PC-3 (cell line): ENCODE data around the gene ZRANB3. TPM values are rescaled to one million over a fixed set of nuclear protein-coding genes. Genes with fewer than 3 reads are reported as not detected.
"Not testable (repeated sequence)": the region's sequence is repeated elsewhere in the genome, so short reads cannot be mapped to it uniquely, and the experiment has no call there.

Source experiments
- ATAC-seq: fragments of 200-7000 bp; cut with Tn5 transposase; 2 replicates; pipeline ENCODE4 v1.9.1; 2020; ENCODE audit warnings: mild to moderate bottlenecking, moderate library complexity
- BruUV-seq: library from RNA; stranded (reverse); fragments of 400-500 nt; replicated peaks from 2 replicates; lab custom pipeline; 2021; lab: Mats Ljungman, UMichigan
- CTCF ChIA-PET: fragments of 300-600 bp; sonication (Branson Sonifier 250); formaldehyde crosslinking; loops from one replicate; lab custom pipeline; 2022; ENCODE audit warnings: antibody characterized with exemption; lab: Charles Lee
- POLR2A ChIA-PET: fragments of 300-600 bp; sonication (Branson Sonifier 250); formaldehyde crosslinking; loops from one replicate; lab custom pipeline; 2022; ENCODE audit warnings: antibody characterized with exemption; ENCODE audit not compliant: unreplicated experiment; lab: Charles Lee
- DNase-seq: peaks from one replicate; pipeline ENCODE4 v3.0.0-alpha.2; 2015
- H2AFZ ChIP-seq: fragments of 300-600 bp; sonication (generic); 2 replicates; pipeline ENCODE4 v1.6.0; 2016; ENCODE audit warnings: antibody characterized with exemption, low read length
- H3F3A ChIP-seq: fragments of 300-600 bp; sonication (generic); one replicate; pipeline ENCODE4 v1.6.0; 2017; ENCODE audit warnings: antibody characterized with exemption, low read length, control low read depth, mild to moderate bottlenecking; ENCODE audit not compliant: unreplicated experiment
- H3K27ac ChIP-seq: fragments of 300-600 bp; sonication (generic); 2 replicates; pipeline ENCODE4 v1.5.1; 2016; ENCODE audit warnings: mild to moderate bottlenecking, low read length
- H3K27me3 ChIP-seq: fragments of 300-600 bp; sonication (generic); 2 replicates; pipeline ENCODE4 v1.6.1; 2016; ENCODE audit warnings: low read length, mixed read lengths
- H3K36me3 ChIP-seq: fragments of 300-600 bp; sonication (generic); 2 replicates; pipeline ENCODE4 v1.6.1; 2016; ENCODE audit warnings: low read depth, mixed run types, low read length, mixed read lengths
- H3K4me1 ChIP-seq: fragments of 300-600 bp; sonication (generic); 2 replicates; pipeline ENCODE4 v1.5.1; 2016; ENCODE audit warnings: low read length; ENCODE audit not compliant: insufficient read depth
- H3K4me2 ChIP-seq: fragments of 300-600 bp; sonication (generic); 2 replicates; pipeline ENCODE4 v1.6.0; 2016; ENCODE audit warnings: low read length
- H3K4me3 ChIP-seq: fragments of 300-600 bp; sonication (generic); 2 replicates; pipeline ENCODE4 v1.5.1; 2016; ENCODE audit warnings: mild to moderate bottlenecking, low read length, mixed read lengths
- H3K79me2 ChIP-seq: fragments of 300-600 bp; sonication (generic); 2 replicates; pipeline ENCODE4 v1.6.1; 2017; ENCODE audit warnings: low read length, mixed read lengths
- H3K9ac ChIP-seq: fragments of 300-600 bp; sonication (generic); 2 replicates; pipeline ENCODE4 v1.6.0; 2016; ENCODE audit warnings: mild to moderate bottlenecking, low read length
- H3K9me2 ChIP-seq: fragments of 300-600 bp; sonication (generic); replicated peaks from 2 replicates; pipeline ENCODE4 v1.6.1; 2016; ENCODE audit warnings: mixed run types, low read length, mixed read lengths
- H3K9me3 ChIP-seq: fragments of 300-600 bp; sonication (generic); 2 replicates; pipeline ENCODE4 v1.6.1; 2016; ENCODE audit warnings: low read length, mixed read lengths
- H4K20me1 ChIP-seq: fragments of 300-600 bp; sonication (generic); 2 replicates; pipeline ENCODE4 v1.6.1; 2016; ENCODE audit warnings: low read length, mixed read lengths
- CTCF ChIP-seq: fragments of 300-600 bp; sonication (generic); conservative IDR thresholded peaks from 2 replicates; pipeline ENCODE4 v1.5.1; 2017; ENCODE audit warnings: antibody characterized with exemption, low read depth, mild to moderate bottlenecking, low read length
- EZH2 ChIP-seq: fragments of 300-600 bp; sonication (generic); IDR thresholded peaks from one replicate; pipeline ENCODE4 v1.6.1; 2017; ENCODE audit warnings: antibody characterized with exemption, mild to moderate bottlenecking, low read length; ENCODE audit not compliant: unreplicated experiment
- EZH2phosphoT487 ChIP-seq: fragments of 300-600 bp; sonication (generic); IDR thresholded peaks from 2 replicates; pipeline ENCODE4 v1.6.1; 2018; ENCODE audit warnings: mild to moderate bottlenecking, antibody characterized with exemption, low read length, borderline replicate concordance
- intact Hi-C: fragments of 100-400 bp; cut with micrococcal nuclease; formaldehyde crosslinking; loops from 2 replicates; pipeline ENCODE4 v1.9.0; 2023
- total RNA-seq: library from RNA; depleted of rRNA; stranded (reverse); fragments of >200 nt; gene quantifications from 2 replicates; pipeline ENCODE4 v1.2.3, GENCODE V29; 2014

Gene ZRANB3
- total RNA-seq, 1 experiment from 2014 or later: 8.6 TPM

- no peak overlapping the region for H3K4me3 ChIP-seq
- ChIA-PET POLR2A (no interaction called here), CTCF (no interaction called here)
- H2AFZ ChIP-seq: no peak overlapping the region
- no peak for TF ChIP-seq CTCF
- intact Hi-C loops: no loop called here
- H3K79me2 ChIP-seq: no peaks in the 10 kb centered on the region
- H3K4me1 ChIP-seq: no peaks in the 10 kb centered on the region
- no peaks in the 10 kb centered on the region for H4K20me1 ChIP-seq
- no peak for DNase-seq
- H3K27ac ChIP-seq: no peak overlapping the region
- H3K4me2 ChIP-seq: no peak overlapping the region
- no peak overlapping the region for H3K9ac ChIP-seq
- no peaks in the 10 kb centered on the region for H3K9me3 ChIP-seq
- no peaks in the 10 kb centered on the region for H3K9me2 ChIP-seq
- no TSS peak for BruUV-seq
- no peaks in the 10 kb centered on the region for H3K27me3 ChIP-seq
- no peak for ATAC-seq
- H3K36me3 ChIP-seq: no peaks in the 10 kb centered on the region; the same call in 1 of the 2 replicates
- H3F3A ChIP-seq: no peaks in the 10 kb centered on the region
Observed at GRCh38 chr2:135349941-135350340, 181.1 kb downstream of the ZRANB3 start.

GRCh38 chr2:135348096-135348704, 182.8 kb downstream of the ZRANB3 start:
- DNase-seq, ATAC-seq: not testable (repeated sequence)

GRCh38 chr2:135337071-135337470, 193.9 kb downstream of the ZRANB3 start:
- Histone ChIP-seq H3K4me1 (no peaks in the 10 kb centered on the region), H3K9me3 (no peaks in the 10 kb centered on the region), H3K4me3 (no peak overlapping the region), H3K4me2 (no peak overlapping the region), H4K20me1 (no peaks in the 10 kb centered on the region), H2AFZ (no peak overlapping the region), H3K27me3 (no peaks in the 10 kb centered on the region), H3K79me2 (no peaks in the 10 kb centered on the region), H3K9me2 (no peaks in the 10 kb centered on the region), H3K27ac (no peak overlapping the region), H3K36me3 (no peaks in the 10 kb centered on the region), H3F3A (no peaks in the 10 kb centered on the region), H3K9ac (no peak overlapping the region)
- intact Hi-C loops: no loop called here
- DNase-seq: peak; percentile 14
- no peak for TF ChIP-seq CTCF
- no peak for TF ChIP-seq EZH2phosphoT487
- no peak for TF ChIP-seq EZH2
- ChIA-PET POLR2A (no interaction called here), CTCF (no interaction called here)
- ATAC-seq: no peak
- no TSS peak for BruUV-seq

More at GRCh38 chr2:135348096-135348704, 182.8 kb downstream of the ZRANB3 start:
- BruUV-seq, H3K4me1 ChIP-seq, H4K20me1 ChIP-seq, H3K9ac ChIP-seq, H2AFZ ChIP-seq, H3K9me2 ChIP-seq, H3F3A ChIP-seq, CTCF ChIA-PET, H3K9me3 ChIP-seq, H3K27me3 ChIP-seq, H3K27ac ChIP-seq, POLR2A ChIA-PET, H3K4me3 ChIP-seq, H3K36me3 ChIP-seq, intact Hi-C loops, H3K79me2 ChIP-seq, H3K4me2 ChIP-seq: not testable (repeated sequence)
